ENCODE measurements around the gene LCE6A.

The LCE6A gene, protein sequence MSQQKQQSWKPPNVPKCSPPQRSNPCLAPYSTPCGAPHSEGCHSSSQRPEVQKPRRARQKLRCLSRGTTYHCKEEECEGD

DNA sequence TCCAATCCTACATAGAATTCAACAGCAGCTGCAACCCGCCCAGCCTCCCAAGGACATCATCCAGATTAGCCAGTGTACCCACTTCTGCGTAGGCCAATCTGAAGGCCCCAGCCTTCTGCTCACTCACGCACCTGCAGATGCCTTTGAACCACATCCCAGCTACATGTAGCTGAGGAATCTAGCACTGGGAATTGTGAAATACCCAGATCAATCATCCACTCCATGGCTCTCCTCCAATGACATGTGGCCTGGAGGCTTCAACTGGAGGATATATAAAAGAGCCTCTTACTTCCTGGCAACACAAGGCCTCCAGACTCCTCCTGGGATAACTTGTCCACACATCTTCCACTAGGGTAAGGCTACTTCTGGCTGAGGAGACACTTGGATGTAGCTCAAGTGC, at the start of gene LCE6A:
TSS of gene LCE6A (plus strand) at position 301 of the 400 bp plus-strand sequence. CDS start 665 bp downstream, outside the sequence.
- no peak for ATAC-seq
- DNase-seq, result no peak

DNA sequence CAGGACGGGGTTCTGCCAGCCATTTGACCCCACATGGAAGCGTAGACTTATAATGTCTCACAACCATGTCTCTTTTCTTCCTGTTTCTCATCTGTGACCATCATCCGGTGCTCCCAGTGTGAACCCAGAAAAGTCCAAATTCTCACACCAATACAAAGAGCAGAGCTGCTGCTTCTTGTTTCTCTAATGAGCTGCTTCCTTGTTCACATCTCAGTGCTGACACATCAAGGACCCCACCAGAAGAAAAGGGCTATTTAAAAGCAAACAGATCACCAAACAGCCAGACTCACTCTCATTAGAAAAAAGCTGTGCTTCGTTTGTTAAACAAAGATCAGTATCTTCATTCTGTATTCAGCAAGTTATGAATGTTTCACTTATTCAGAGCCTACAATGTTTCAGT, 47.0 kb upstream of the LCE6A start:
- DNase-seq (no peak), ATAC-seq (no peak)

DNA sequence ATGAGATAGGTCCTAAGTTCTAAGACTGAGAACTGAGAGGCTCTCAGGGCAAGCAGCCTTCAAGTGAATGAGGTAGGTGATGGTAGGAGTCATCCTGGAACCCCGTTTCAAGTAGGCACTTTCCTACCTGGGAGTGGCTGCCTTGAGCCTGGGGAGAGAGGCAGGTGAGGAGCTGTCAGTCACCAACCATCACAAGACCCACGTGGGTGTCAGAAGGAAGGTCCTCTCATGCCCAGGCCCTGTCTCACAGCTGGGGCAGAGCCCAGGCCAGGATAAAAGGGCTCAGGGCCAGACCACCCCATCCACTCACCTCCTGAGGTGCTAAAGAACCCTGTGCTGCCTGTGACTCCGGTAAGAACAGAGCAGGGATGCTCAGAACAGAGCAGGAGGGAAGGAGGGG, 46.2 kb upstream of the LCE6A start, which contains the start of gene LCE1D:
TSS of gene LCE1D (plus strand) at position 301 of the 400 bp plus-strand sequence. CDS start 1,074 bp downstream, outside the sequence.
- DNase-seq (no peak), ATAC-seq (no peak)

DNA sequence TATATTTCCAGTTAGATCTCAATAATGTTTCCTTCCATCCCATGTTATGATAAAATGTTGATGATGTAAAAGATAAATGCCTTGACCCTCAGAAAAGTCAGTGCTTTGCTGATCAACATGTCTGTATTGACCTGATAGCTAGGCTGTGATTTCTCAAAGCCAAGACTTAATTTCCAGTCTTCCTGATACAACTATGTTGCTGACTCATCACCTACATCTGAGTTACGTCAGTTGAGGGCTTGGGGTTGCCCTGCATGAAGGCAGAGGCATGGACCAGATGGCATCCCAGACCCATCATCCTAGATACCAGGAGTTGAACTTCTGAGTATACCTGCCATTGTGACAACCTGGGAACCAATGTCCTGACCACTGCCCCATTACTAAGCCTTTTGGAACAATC, 41.3 kb upstream of the LCE6A start:
- no peak for DNase-seq
- no peak for ATAC-seq

DNA sequence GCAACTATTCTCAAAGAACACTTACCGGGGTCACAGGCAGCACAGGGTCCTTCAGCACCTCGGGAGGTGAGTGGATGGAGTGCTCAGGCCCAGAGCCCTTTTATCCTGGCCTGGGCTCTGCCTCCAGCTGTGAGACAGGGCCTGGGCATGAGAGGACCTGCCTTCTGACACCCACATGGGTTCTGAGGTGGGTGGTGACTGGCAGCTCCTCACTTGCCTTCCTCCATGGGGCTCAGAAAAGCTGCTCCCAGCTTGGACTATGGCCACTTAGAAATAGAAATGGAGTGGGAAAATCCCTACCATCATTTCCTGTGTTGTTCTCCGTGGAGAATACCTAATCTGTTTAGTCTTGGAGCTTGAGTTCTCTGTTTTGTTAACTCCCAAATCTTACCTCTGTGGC, 36.1 kb upstream of the LCE6A start, which contains the start of gene LCE1C:
TSS of gene LCE1C (minus strand) at position 76 of the 400 bp plus-strand sequence. CDS start 1,173 bp downstream, outside the sequence.
- DNase-seq, result no peak
- ATAC-seq, result no peak

DNA sequence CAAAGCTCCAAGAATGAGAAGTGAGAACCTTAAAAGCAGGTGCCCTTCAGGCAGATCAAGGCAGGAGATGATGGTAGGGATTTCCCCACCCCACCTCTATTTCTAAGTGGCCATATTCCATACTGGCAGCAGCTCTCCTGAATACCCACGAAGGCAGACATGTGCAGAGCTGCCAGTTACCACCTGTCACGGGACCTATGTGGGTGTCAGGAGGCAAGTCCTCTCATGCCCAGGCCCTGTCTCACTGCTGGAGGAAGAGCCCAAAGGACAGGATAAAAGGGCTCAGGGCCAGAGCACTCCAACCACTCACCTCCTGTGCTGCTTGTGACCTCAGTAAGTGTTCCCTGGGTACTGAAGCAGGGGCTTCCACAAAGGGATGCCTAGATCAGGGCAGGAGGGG, 31.6 kb upstream of the LCE6A start:
- DNase-seq (no peak), ATAC-seq (no peak)

DNA sequence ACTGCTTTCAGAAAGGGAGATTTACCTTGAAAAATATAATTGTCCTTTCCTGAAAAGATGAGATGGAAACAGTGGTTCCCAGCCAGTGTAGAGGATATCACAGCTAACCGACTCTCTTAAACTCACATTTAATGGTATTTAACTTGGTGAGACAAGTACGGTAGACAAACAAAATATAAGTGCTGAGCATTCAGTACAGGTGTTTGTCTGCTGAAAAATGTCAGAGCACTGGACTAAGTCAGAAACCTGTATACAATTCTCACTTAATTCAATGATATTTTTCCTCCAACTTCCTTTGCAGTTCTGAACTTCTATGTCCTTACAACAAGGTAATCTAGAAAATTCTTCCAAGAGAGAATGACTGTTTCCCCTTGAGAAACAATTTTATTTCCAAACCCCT, 31.0 kb upstream of the LCE6A start, which contains the start of gene LCE1B:
TSS of gene LCE1B (plus strand) at position 301 of the 400 bp plus-strand sequence. CDS start 476 bp downstream, outside the sequence.
- DNase-seq (no peak), ATAC-seq (no peak)

DNA sequence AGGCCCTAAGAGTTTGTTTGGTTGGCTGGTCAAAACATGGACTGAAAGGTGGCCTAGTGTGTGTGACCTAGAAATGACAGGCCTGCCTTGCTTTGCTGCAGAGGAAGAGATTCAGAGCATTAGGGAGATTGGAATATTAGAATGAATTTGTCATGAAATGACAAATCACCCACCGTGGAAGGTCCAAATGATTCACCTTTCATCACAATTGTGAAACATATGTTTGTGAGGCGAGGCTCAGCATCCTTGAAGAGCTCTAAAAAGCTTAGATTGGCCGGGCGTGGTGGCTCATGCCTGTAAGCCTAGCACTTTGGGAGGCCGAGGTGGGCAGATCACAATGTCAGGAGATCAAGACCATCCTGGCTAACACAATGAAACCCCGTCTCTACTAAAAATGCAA, 25.3 kb upstream of the LCE6A start:
- no peak for DNase-seq
- ATAC-seq, result no peak

DNA sequence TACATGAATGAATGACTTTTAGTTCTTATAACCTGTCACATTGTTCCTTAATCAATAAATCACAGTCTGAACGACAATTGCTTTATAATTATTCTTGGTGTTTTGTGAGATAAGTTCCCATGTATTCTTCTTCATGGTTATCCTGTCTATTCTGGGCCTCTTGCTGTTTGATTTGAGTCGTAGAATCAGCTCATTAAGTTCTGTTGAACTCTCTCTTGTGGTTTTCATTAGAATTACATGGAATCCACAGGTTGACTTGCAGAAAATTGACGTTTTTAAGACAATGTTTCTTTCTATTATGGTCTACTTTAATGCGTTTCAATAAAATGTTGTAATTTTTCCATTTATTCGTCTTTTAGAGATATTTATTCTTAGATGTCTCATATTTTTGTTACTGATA, 19.4 kb upstream of the LCE6A start:
- ATAC-seq (no peak), DNase-seq (no peak)

DNA sequence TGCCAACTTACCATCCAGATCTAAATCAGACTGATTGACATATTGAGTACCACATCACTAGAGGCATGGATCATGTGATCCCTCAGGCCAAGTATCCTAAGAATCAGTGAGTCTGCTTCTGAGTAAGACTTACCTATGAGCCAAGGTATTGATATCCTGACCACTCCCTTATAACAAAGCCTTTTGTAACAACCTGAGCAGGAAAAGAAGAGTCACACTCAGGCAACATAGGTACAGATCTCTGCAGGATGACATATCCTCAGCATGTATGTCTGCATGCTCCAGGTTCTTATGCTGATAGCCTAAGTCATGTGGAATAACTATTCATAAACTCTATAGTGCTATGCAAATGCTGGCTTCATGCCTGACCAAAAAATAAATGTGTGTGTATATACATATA, 17.7 kb upstream of the LCE6A start:
- no peak for ATAC-seq
- DNase-seq, result no peak

DNA sequence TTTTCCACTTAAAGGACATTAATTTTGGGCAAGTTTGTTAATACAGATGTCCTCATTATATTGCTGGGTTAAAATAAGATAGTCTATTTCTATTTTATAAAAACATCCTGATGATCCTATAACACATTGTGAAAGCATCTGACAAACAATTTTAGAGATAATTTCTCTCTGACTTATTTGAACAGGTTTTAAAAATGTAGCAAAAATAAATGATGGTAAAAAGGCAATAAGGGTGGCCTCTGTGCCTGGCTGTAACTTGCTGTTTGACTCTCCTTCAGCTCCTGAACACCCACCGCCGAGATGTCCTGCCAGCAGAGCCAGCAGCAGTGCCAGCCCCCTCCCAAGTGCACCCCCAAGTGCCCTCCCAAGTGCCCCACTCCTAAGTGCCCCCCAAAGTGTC, 15.5 kb upstream of the LCE6A start, which contains the start of gene LCE1A:
TSS of gene LCE1A (plus strand) at position 301 of the 400 bp plus-strand sequence. CDS start at position 301, 0 bp downstream.
- no peak for DNase-seq
- ATAC-seq, result no peak

DNA sequence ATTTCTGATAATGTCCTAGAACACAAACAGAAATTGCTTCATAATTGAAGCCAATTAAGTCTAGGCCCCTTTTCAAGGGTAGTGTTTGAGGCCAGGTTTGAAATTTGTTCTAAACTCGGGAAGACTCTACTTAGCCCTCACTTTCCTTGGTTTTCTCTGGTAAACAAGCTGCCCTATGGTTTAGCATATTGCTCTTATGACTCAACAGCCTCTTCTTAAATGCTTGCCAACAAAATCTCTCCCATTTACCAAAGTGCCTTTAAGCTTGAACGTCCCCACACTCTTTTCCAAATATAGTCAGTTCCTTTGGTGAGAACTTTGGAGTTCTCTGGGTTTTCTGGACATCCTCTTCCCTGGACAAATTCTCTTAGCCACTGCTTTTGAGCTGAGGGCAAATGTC, 5.8 kb upstream of the LCE6A start:
- DNase-seq, result no peak

DNA sequence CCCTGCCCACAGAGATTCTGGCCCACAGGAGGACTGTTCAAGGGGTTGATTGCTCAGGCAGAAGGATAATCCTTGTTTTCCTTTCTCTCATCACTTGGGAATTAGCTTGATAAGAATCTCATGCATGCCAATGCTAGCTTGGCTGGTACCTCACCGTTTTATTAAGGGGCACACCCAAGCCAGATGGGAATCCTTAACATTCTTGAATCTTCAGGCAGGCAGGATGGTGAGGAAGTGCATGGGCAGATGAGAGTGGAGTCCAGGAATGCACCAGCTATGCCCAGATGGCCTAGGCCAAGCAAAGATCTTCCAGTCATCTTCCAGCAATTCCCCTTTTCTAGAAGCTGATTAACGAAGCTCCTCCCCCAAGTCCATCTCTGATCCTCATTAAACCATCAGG, 13.0 kb downstream of the LCE6A start:
- ATAC-seq (no peak), DNase-seq (no peak)

More for the DNA sequence above, 5.8 kb upstream of the LCE6A start:
- no peak for ATAC-seq

DNA sequence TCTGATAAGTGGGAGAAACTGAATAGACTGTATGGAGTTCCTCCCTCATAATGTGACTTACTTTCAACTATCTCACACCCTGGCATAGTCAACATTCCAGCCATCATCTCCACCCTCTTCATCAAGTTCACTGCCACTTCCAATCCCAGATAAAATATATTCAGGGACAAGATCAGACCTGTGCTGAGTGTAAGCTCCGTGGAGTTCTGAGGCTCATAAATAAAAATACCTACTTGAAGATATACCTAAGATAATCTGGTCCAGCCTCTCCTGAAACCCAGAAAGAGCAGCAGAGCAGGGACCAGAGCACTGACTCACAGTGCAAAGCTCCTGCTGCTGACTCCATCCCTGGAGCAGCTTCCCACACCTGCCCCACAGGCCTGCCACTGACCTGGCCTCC, 15.4 kb downstream of the LCE6A start:
- no peak for ATAC-seq
- no peak for DNase-seq

DNA sequence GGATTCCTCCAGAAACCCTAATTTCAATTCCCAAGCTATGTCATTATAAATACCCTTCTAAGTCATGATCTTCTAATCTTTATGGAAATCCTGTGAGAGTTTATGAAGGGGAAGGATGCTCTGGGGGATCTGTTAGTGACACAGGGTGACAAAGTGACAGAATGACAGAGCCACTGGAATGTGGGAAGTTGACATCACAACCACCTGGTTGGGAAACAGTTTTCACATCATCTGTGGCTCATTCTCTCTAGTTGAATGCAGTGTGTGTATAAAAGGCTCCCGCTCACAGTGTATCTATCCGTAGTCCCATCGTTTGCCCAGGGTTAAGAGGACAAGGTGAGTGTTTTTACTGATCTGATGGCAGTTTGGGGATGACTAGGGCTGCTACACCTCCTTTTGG, 17.0 kb downstream of the LCE6A start, which contains the start of gene LCE7A:
TSS of gene LCE7A (plus strand) at position 301 of the 400 bp plus-strand sequence. CDS start 702 bp downstream, outside the sequence.
- no peak for ATAC-seq
- DNase-seq, result no peak

DNA sequence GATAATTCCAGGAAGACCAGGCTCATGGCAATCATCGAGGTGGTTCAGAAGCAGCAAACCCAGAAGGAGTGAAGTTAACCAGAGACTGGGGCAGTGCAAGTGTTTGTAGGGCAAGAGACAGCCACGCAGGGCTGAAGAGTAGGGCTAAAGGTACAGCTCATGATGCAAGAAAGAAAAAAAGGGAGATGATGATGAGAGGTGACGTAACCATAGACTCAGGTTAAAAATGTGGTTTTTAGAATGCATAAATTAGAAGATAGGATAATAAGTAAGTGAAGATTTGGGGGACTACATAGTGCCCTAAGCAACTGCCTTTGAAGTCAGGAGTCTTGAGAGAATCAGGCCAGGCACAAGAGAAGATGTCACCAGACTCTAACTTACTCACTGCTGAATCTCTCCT, 17.5 kb downstream of the LCE6A start:
- DNase-seq (no peak), ATAC-seq (no peak)

DNA sequence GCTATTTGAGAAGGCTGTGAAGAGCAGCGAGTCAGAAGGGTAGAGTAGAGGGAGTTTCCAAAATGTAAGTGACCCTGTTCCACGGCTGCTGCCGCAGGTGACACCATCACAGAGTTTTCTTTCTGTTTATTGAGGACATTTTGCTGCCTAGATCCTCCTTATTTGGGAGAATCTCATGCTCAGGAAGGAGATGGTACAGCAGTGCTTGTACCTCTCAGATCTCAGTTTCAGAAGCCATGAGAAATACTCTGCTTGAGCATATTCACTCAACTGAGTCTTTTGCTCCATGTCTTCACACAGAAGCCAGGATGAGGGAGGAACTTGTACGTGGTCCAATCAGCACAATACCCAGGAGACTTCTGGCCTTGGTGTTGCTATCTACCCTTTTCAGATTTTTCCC, 18.7 kb downstream of the LCE6A start:
- ATAC-seq, result no peak
- DNase-seq, result no peak

DNA sequence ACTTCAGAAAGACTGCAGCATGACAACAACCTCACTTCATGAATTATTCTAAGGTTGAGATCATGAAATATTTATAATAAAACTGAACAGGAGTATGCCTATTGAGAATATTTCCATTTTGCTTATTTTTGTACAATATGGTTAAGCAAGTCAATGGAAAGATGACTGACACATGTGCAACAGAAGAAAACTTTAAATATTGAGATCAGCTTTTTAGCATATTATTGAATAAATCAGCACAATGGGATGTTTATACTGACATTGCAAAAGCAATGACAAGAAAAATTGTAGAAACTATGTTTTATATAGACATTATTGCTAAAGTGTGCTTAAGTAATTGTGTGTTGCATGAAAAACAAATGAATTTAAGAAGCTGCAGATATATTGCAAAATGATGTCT, 21.8 kb downstream of the LCE6A start:
- DNase-seq, result no peak
- ATAC-seq, result no peak

DNA sequence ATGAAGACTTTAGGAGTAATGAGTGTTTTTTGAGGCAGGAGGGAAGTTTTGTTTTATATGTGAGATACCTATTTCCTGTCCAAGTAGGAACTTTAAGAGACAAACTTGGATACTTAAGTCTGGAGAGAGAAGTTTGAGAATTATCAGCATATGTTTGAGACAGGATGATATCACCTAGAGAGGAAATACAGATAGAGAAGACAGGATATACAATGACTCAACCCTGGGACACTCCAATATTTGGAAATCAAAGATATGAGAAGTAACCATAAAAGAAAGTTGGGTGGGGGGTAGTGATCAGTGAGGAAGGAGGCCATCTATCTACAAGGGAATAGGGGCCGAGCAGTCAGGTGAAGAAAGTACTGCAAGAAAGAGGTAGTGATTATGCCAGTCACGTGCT, 23.7 kb downstream of the LCE6A start:
- DNase-seq, result no peak
- ATAC-seq, result no peak

DNA sequence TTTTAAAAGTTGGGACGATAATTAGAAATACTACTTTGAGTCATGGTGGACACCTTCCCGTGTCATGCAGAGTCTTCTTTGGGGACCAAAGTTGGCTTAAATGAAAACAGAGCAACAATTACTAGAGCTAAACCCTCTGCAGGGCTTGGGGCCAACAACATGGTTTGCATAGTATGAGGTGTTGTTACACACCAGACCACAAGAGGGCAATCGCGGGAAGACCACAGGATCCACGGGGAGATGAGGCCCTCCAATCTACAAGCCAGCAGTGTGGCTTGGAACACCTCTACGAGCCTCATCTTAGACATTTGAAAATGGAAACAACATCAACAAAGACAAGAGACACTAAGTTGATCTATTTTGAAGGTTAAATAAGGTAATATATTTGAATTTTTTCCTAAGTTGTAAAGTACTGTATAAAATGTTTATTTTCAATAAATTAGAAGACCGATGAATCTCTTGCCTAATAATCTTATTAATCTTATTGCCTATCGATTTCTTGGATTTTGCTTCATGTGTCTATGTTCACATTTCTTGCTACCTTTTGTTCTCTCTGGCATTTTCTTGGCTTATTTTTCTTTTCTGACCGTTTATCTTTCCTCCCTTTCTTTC, 27.3 kb downstream of the LCE6A start:
- DNase-seq (peak; percentile 67), ATAC-seq (no peak)

DNA sequence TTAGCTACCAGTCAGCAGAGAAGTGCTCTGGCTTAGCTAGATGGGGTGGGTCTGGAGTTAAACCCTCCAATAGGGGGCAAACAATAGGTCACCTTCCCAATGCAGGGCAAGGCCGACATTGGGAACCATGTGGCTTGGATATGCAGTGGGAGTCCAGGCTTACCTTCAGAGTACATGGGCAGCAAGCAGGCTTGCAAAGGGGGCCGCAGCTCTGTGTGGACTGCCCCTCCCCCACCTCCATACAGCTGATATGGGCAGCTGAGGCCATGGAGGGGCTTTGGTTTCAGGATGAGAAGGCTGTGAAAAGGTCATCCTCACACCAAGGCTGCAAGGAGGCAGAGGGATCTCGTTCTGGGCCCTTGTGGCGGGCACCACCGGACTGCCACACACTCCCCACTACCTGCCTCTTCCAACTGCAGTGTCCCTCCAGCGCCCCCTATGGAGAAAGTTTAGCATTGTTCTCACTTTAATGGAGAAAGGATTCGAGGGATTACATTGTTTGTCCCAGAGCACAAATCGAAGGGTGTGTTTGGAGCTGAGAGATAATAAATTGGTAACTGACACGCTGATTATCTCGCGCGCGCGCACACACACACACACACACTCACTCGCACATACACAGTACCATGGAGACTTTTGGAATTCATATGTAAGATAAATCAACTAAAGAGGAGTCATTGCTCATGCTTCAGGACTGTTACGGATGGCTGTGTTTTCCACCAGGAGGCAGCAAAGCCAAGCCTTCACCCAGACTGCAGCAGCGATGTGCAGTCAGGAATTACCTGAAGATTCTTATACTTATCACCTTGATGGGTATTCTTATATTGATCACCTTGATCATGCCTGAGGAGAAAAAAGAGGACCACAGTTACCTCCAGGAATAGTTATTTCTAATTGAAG, 28.4 kb downstream of the LCE6A start:
- ATAC-seq, result no peak
- DNase-seq, result no peak

DNA sequence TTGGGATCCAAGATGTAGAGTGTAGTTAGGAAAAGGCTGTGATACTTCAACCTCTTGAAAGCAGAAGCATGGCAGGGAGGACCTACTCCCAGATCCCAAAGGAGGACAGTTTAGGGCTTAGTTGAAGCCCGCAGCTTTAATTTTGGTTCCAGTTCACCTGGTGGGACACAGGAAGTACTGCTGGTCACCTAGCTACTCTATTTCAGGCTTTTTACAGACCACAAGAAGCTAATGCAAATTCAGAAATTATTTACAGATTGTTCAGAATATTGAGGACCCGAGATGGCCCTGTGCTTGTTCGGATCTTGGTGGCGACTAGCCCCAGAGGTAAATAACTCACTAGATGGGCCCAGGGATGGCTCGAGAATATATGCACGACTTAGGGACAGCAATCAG, 29.1 kb downstream of the LCE6A start:
- DNase-seq (no peak), ATAC-seq (no peak)

DNA sequence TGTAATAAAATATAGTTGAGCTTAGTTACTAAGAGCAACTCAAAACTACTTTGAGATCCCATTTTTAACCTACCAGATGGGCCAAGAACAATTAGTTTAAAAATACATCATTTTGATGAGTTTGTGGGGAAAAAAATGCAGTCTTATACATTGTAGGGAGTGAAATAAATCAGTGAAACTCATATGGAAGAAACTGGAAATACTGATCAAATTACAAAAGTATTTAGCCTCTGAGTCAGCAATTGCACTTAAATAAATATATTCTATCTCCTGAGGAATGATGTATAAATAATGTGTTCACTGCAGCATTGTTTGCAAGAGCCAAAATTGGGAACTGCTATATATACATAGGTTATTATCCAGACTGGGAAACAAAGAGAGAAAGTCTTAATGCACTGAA, 30.8 kb downstream of the LCE6A start:
- no peak for DNase-seq

More for the DNA sequence above, 30.8 kb downstream of the LCE6A start:
- no peak for ATAC-seq

Data from stimulated activated naive CD8-positive, alpha-beta T cell treated with anti-CD3 and anti-CD28 coated beads, Interleukin-15, Interleukin-2, amounts not matched to agents 100 U/mL and 50 U/mL, for 24 hours (primary cell).